Left renal pelvis (tissue), 4 donors: ENCODE results near the gene KIF13A. TPM values are rescaled to one million over a fixed set of nuclear protein-coding genes. Genes with fewer than 3 reads are reported as not detected.
"Not testable (repeated sequence)": the region's sequence is repeated elsewhere in the genome, so short reads cannot be mapped to it uniquely, and the experiment has no call there.

Source experiments
- DNase-seq, 4 donors: peaks; one replicate each; pipeline ENCODE4 v3.0.0-alpha.2; 2013; ENCODE audit warnings: low read depth in 4 of 4, low spot score in 3 of 4
- polyA plus RNA-seq, 4 donors: library from polyadenylated mRNA; unstranded; fragments of 120-200 nt; gene quantifications; one replicate each; pipeline ENCODE4 v1.2.1, GENCODE V29; 2013; ENCODE audit not compliant: insufficient read length in 4 of 4

KIF13A gene
- polyA plus RNA-seq, 4 donors, result 36.6 to 40.0 (median 36.9) TPM

- DNase-seq, result no peak
Observed at GRCh38 chr6:17817763-17818162, 169.7 kb downstream of the KIF13A start.

DNA sequence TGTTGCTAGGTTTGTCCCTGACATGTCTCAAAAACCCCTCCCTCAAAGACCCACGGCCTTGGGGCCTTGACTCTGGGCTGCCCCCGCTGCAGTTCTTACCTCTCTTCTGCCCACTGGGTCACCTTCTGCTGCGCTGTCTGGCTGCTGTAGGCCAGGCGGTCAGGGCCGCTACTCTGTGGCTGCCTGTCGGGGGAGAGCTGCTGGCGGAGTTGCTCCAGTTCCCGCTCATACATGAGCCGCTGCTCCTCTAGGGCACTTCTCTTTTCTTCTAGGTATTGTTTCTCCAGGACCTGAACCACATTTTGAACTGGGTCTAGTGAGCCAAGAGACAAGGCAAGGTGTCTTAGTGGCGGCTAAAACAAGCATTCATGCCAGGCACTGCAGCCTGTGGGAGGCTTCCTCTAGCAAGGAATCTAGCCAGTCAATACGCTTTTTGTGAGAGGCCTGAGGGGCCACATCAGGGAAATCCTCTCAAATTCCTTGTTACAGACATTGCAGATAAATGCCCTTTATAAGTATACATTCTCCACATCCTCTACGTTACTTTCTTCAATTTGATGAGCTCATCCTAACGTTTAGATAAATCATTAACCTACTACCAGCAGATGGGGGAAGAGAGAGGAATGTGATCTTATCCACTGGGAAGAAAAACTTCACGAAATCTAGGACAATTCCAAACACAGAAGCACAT, 170.4 kb downstream of the KIF13A start:
- no peak for DNase-seq

DNA sequence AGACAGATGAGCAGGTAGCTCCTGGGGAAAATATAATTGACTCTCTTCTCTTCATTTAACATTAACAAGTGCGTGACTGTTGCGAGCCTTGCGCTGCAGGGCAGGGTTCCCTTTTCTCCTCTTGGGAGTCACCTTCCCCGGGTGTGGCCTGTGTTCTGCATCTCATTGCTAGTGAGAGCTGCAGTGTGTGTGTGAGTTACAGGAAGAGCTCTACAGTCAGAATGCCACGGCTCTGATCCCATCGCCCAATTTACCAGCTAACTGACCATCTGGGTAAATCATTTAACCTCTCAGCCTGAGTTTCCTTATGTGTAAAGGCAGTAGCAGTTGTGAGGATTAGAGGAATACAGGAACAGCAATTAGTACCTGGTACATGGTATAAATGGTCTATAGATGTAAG, 173.9 kb downstream of the KIF13A start:
- DNase-seq, result no peak

DNA sequence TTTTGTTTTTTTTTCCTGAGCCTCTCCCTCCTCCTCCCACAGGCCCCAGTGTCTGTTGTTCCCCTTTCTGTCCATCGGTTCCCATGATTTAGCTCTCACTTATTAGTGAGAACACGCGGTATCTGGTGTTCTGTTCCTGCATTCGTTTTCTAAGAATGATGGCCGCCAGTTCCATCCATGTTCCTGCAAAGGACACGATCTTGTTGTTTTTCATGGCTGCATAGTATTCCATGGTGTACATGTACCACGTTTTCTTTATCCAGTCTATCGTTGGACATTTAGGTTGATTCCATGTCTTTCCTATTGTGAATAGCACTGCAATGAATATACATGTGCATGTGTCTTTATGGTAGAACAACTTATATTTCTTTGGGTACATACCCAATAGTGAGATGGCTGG, 175.1 kb downstream of the KIF13A start:
- no peak for DNase-seq

GRCh38 chr6:17808609-17809008, 178.8 kb downstream of the KIF13A start:
- DNase-seq, result no peak

DNA sequence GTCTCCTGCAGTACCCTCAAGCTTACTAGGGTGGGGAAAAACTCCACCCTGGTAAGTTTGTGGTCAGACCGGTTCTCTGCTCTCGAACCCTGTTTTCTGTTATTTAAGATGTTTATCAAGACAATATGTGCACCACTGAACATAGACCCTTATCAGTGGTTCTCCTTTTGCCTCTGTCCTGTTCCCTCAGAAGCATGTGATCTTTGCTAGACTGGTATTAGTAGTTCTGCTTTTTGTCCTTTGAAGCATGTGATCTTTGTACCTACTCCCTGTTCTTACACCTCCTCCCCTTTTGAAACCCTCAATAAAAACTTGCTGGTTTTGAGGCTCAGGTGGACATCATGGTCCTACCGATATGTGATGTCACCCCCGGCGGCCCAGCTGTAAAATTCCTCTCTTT, 180.0 kb downstream of the KIF13A start:
- DNase-seq, result not testable (repeated sequence)

- no peak for DNase-seq
Observed at GRCh38 chr6:17803409-17803808, 184.0 kb downstream of the KIF13A start.

- DNase-seq, result no peak
Observed at GRCh38 chr6:17798477-17799154, 188.8 kb downstream of the KIF13A start.

DNA sequence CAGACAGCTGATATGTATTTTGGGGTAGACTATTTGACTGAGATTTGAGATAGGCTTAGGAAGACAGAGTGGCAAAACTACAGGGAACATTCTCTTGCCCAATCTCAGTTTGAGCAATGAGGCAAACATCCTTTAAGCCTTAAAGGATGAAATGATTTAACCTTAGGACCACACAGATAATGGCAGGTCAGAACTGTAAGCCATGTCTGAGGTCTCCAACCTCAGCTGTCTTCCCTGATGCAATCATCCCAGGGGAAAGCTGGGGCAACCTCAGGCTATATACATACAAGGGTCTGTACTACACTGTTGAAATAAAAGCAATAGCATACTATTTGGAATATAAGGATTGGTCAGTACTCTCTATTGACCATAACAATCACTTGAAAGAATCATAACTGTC, 196.9 kb downstream of the KIF13A start:
- no peak for DNase-seq

DNA sequence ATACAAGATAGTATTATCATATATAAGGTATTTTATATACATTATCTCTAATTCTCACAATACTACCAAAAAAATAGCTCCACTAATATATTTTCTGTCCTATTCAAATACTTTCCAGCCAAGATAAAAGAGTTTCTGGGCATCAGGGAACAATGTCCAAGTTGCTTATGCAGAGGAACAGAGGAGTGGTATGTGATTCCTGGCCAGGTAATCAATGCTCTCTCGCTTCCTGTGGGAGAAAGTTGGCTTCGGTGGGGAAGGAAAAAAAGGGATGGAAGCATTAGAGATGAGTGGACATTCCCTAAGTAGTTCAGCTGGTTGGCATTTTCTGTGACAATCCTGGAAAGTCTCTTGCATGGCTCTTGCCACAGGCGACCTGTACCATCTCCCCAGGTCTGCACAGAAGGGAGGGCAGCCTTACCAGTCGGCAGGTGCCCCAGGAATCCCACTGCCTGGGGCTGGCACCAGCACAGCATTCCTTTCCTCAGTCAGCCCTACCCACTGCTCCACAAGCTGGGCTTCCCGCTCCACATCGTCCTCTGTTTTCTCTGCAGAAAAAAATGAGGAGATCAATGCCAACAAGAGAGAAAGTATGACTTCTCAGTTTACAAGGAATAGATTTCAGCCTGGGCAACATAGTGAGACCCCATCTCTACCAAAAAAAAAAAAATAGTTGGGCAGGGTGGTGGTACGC, 202.2 kb downstream of the KIF13A start:
- no peak for DNase-seq

- DNase-seq, result no peak
Observed at GRCh38 chr6:17780061-17780460, 207.4 kb downstream of the KIF13A start.

DNA sequence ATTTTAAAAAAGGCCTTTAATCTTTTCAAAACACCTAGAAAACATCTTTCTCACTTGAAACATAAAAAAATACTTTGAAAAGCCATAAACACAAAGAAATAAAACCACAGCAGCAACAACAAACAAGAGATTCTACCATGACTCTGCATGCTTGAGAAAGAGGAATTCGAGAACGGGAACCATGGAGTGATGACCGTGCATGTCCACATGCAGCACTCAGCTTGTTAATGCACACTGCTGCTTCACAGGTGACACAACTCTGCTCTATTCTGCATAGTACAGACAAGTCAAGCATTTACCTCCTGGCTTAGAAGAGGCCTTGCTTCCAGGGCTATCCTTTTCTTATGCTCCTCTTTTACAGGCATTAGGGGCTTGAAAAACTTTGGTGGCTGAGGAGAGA, 215.8 kb downstream of the KIF13A start:
- no peak for DNase-seq

DNA sequence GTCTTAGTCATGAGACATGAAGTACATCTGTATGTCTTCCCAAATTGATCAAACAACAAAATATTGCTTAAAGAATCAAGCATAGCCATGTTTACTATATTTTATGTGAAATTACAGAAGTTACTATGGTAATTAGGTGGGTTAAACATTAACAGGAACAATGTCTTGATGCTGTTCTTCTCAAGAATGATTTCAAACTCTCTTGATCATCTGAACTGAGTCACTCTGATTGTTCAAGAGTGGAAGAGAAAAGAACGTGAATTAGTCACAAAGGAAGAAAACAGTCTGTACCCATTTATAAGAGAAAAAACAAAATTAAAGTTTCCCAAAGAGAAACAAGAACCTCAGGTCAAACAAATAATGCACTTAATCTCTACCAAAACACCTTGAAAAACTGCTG, 218.6 kb downstream of the KIF13A start:
- no peak for DNase-seq

DNA sequence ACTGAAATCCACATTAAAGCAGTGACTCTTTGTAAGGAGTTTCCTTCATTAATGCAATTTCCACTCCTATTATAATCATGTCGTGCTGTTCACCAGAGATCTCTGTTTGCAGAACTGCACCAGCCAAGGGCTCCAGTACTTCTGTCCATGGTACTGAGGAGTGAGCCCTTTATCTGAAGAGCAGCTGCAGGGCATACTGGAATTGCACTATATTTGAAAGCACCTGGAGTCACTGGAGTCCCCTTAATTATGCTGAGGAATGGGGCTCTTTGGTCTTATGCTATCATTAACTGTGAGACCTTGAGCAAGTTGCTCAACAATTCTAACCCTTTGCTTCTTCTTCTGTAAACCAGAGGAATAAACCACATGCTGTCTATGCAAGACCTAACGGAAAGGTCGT, 219.0 kb downstream of the KIF13A start:
- peak; percentile 4 to 15 (median 11) for DNase-seq

- no peak for DNase-seq
Observed at GRCh38 chr6:17762651-17763050, 224.8 kb downstream of the KIF13A start.

DNA sequence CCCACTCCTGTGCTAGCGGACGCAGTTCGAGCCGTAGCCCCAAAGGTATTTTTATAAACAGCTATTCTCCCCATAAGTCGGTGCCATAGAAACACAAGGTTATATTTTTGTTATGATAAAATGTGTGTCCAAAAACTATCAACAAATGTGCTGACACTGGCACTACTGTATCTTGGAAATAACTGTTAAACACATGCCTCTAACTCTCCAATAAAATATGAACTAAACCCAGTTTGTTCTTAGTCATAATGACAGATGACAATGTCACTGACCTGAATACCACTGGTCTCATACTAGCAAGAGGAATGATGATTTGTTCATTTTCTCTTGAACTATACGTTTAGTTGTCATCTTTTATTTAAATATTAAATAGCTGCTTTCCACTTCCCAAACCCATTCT, 229.3 kb downstream of the KIF13A start:
- DNase-seq, result no peak

- no peak for DNase-seq
Observed at GRCh38 chr6:17754254-17754653, 233.2 kb downstream of the KIF13A start.

DNA sequence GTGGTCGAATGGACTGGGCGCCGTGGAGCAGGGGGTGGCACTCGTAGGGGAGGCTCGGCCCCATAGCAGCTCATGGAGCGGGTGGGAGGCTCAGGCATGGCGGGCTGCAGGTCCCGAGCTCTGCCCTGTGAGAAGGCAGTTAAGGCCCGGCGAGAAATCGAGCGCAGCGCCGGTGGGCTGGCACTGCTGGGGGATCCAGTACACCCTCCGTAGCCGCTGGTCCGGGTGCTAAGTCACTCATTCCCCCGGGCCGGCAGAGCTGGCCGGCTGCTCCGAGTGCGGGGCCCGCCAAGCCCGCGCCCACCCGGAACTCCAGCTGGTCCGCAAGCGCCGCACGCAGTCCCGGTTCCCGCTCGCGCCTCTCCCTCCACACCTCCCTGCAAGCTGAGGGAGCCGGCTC, 242.1 kb downstream of the KIF13A start:
- DNase-seq, result not testable (repeated sequence)

DNA sequence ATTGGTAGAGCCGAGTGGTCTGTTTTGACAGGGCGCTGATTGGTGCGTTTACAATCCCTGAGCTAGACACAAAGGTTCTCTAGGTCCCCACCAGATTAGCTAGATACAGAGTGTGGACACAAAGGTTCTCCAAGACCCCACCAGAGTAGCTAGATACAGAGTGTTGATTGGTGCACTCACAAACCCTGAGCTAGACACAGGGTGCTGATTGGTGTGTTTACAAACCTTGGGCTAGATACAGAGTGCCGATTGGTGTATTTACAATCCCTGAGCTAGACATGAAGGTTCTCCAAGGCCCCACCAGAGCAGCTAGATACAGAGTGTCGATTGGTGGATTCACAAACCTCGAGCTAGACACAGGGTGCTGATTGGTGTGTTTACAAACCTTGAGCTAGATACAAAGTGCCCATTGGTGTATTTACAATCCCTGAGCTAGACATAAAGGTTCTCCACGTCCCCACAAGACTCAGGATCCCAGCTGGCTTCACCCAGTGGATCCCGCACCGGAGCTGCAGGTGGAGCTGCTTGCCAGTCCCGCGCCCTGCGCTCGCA, 242.6 kb downstream of the KIF13A start:
- DNase-seq, result not testable (repeated sequence)

DNA sequence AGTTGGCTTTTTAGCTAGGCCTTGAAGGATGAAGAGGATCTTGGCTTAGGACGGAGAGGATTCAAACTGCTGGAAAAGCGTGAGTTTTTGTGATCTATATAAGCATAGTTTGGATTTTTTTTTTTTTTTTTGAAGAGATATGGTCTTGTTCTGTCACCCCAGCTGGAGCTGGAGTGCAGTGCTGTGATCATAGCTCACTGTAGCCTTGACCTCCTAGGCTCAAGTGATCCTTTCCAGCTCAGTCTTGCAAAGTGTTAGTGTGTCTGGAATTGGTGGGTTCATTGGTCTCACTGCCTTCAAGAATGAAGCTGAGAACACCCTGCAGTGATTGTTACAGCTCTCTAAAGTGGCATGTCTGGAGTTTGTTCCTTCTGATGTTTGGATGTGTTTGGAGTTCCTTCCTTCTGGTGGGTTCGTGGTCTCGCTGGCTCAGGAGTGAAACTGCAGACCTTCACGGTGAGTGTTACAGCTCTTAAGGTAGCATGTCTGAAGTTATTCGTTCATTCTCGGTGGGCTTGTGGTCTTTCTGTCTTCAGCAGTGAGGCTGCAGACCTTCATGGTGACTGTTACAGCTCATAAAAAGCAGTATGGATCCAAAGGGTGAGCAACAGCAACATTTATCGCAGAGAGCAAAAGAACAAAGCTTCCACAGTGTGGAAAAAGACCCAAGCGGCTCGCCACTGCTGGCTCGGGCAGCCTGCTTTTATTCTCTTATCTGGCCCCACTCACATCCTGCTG, 243.2 kb downstream of the KIF13A start:
- DNase-seq, result no peak

GRCh38 chr6:17741507-17741906, 245.9 kb downstream of the KIF13A start:
- no peak for DNase-seq
